Measurements from ENCODE around the gene SMAD3.
A peak's percentile ranks its signal among the peaks of the same experiment; 100 is the strongest.
"Not testable (repeated sequence)": the region's sequence is repeated elsewhere in the genome, so short reads cannot be mapped to it uniquely, and the experiment has no call there.

SMAD3 gene

GRCh38 chr15:67024314-67024997 lies 40.9 kb upstream of the SMAD3 start:
- H3K27ac ChIP-seq (ENCODE audit: low read depth, low read length) = no peak overlapping the region
- peaks cover 28% of the 10 kb centered on the region for H3K4me1 ChIP-seq (ENCODE audit: control insufficient read depth, insufficient read depth, low read length)
- H3K36me3 ChIP-seq (ENCODE audit: control insufficient read depth, insufficient read depth, low read length) = no peaks in the 10 kb centered on the region
- H3K9me3 ChIP-seq (ENCODE audit: control insufficient read depth, insufficient read depth, low read depth, low read length) = no peaks in the 10 kb centered on the region
- no peak overlapping the region for H3K9ac ChIP-seq (ENCODE audit: low read length)
- no peak overlapping the region for H3K4me3 ChIP-seq (ENCODE audit: low read depth, low read length)
- no peaks in the 10 kb centered on the region; the same call in 1 of the 2 replicates for H3K27me3 ChIP-seq (ENCODE audit: control insufficient read depth, insufficient read depth, low read length)

GRCh38 chr15:67024998-67025368 lies 40.4 kb upstream of the SMAD3 start:
- Histone ChIP-seq H3K4me1 (ENCODE audit: control insufficient read depth, insufficient read depth, low read length) (peaks cover 33% of the 10 kb centered on the region), H3K27me3 (ENCODE audit: control insufficient read depth, insufficient read depth, low read length) (no peaks in the 10 kb centered on the region), H3K27ac (ENCODE audit: low read depth, low read length) (no peak overlapping the region), H3K9me3 (ENCODE audit: control insufficient read depth, insufficient read depth, low read depth, low read length) (no peaks in the 10 kb centered on the region), H3K36me3 (ENCODE audit: control insufficient read depth, insufficient read depth, low read length) (no peaks in the 10 kb centered on the region), H3K4me3 (ENCODE audit: low read depth, low read length) (no peak overlapping the region), H3K9ac (ENCODE audit: low read length) (no peak overlapping the region)

- Histone ChIP-seq H3K4me3 (ENCODE audit: low read depth, low read length) (no peak overlapping the region), H3K27me3 (ENCODE audit: control insufficient read depth, insufficient read depth, low read length) (peaks cover 1% of the 10 kb centered on the region; the same call in 1 of the 2 replicates), H3K36me3 (ENCODE audit: control insufficient read depth, insufficient read depth, low read length) (no peaks in the 10 kb centered on the region), H3K9me3 (ENCODE audit: control insufficient read depth, insufficient read depth, low read depth, low read length) (no peaks in the 10 kb centered on the region), H3K4me1 (ENCODE audit: control insufficient read depth, insufficient read depth, low read length) (peaks cover 43% of the 10 kb centered on the region), H3K27ac (ENCODE audit: low read depth, low read length) (no peak overlapping the region), H3K9ac (ENCODE audit: low read length) (no peak overlapping the region)
Observed at GRCh38 chr15:67025719-67026609, 39.4 kb upstream of the SMAD3 start.

- H3K27ac ChIP-seq (ENCODE audit: low read depth, low read length) = no peak overlapping the region
- peaks cover 48% of the 10 kb centered on the region for H3K4me1 ChIP-seq (ENCODE audit: control insufficient read depth, insufficient read depth, low read length)
- H3K36me3 ChIP-seq (ENCODE audit: control insufficient read depth, insufficient read depth, low read length) = no peaks in the 10 kb centered on the region
- no peaks in the 10 kb centered on the region for H3K9me3 ChIP-seq (ENCODE audit: control insufficient read depth, insufficient read depth, low read depth, low read length)
- H3K9ac ChIP-seq (ENCODE audit: low read length) = no peak overlapping the region
- peaks cover 7% of the 10 kb centered on the region; the same call in 1 of the 2 replicates for H3K27me3 ChIP-seq (ENCODE audit: control insufficient read depth, insufficient read depth, low read length)
- H3K4me3 ChIP-seq (ENCODE audit: low read depth, low read length) = no peak overlapping the region
Observed at GRCh38 chr15:67026610-67026967, 38.8 kb upstream of the SMAD3 start.

GRCh38 chr15:67028440-67028839 lies 37.0 kb upstream of the SMAD3 start:
- not testable (repeated sequence) for H3K27ac ChIP-seq (ENCODE audit: low read depth, low read length); H3K9me3 ChIP-seq (ENCODE audit: control insufficient read depth, insufficient read depth, low read depth, low read length); H3K9ac ChIP-seq (ENCODE audit: low read length); H3K36me3 ChIP-seq (ENCODE audit: control insufficient read depth, insufficient read depth, low read length); H3K4me3 ChIP-seq (ENCODE audit: low read depth, low read length)
- peaks cover 56% of the 10 kb centered on the region for H3K4me1 ChIP-seq (ENCODE audit: control insufficient read depth, insufficient read depth, low read length)
- H3K27me3 ChIP-seq (ENCODE audit: control insufficient read depth, insufficient read depth, low read length) = peaks cover 23% of the 10 kb centered on the region

- H3K4me3 ChIP-seq (ENCODE audit: low read depth, low read length) = no peak overlapping the region
- H3K36me3 ChIP-seq (ENCODE audit: control insufficient read depth, insufficient read depth, low read length) = no peaks in the 10 kb centered on the region
- H3K4me1 ChIP-seq (ENCODE audit: control insufficient read depth, insufficient read depth, low read length) = peaks cover 55% of the 10 kb centered on the region
- H3K27me3 ChIP-seq (ENCODE audit: control insufficient read depth, insufficient read depth, low read length) = peaks cover 39% of the 10 kb centered on the region
- no peaks in the 10 kb centered on the region for H3K9me3 ChIP-seq (ENCODE audit: control insufficient read depth, insufficient read depth, low read depth, low read length)
- H3K9ac ChIP-seq (ENCODE audit: low read length) = peak overlapping the region; percentile 42
- H3K27ac ChIP-seq (ENCODE audit: low read depth, low read length) = peak overlapping the region; percentile 70
Observed at GRCh38 chr15:67030036-67030762, 35.2 kb upstream of the SMAD3 start.

GRCh38 chr15:67031331-67031730 lies 34.1 kb upstream of the SMAD3 start:
- Histone ChIP-seq H3K9ac (ENCODE audit: low read length) (peak overlapping the region; percentile 27), H3K27ac (ENCODE audit: low read depth, low read length) (peak overlapping the region; percentile 70; the same call in 1 of the 2 replicates), H3K27me3 (ENCODE audit: control insufficient read depth, insufficient read depth, low read length) (peaks cover 39% of the 10 kb centered on the region), H3K4me3 (ENCODE audit: low read depth, low read length) (no peak overlapping the region), H3K36me3 (ENCODE audit: control insufficient read depth, insufficient read depth, low read length) (no peaks in the 10 kb centered on the region), H3K4me1 (ENCODE audit: control insufficient read depth, insufficient read depth, low read length) (peaks cover 53% of the 10 kb centered on the region), H3K9me3 (ENCODE audit: control insufficient read depth, insufficient read depth, low read depth, low read length) (no peaks in the 10 kb centered on the region)

- Histone ChIP-seq H3K27me3 (ENCODE audit: control insufficient read depth, insufficient read depth, low read length) (peaks cover 39% of the 10 kb centered on the region), H3K4me3 (ENCODE audit: low read depth, low read length) (peak overlapping the region; percentile 49; the same call in 1 of the 2 replicates), H3K4me1 (ENCODE audit: control insufficient read depth, insufficient read depth, low read length) (peaks cover 53% of the 10 kb centered on the region), H3K36me3 (ENCODE audit: control insufficient read depth, insufficient read depth, low read length) (no peaks in the 10 kb centered on the region), H3K9me3 (ENCODE audit: control insufficient read depth, insufficient read depth, low read depth, low read length) (no peaks in the 10 kb centered on the region), H3K9ac (ENCODE audit: low read length) (no peak overlapping the region), H3K27ac (ENCODE audit: low read depth, low read length) (no peak overlapping the region)
Observed at GRCh38 chr15:67032608-67033007, 32.8 kb upstream of the SMAD3 start.

- H3K9me3 ChIP-seq (ENCODE audit: control insufficient read depth, insufficient read depth, low read depth, low read length) = no peaks in the 10 kb centered on the region
- peaks cover 39% of the 10 kb centered on the region for H3K27me3 ChIP-seq (ENCODE audit: control insufficient read depth, insufficient read depth, low read length)
- H3K4me3 ChIP-seq (ENCODE audit: low read depth, low read length) = peak overlapping the region; percentile 49
- H3K27ac ChIP-seq (ENCODE audit: low read depth, low read length) = no peak overlapping the region; the same call in 1 of the 2 replicates
- H3K36me3 ChIP-seq (ENCODE audit: control insufficient read depth, insufficient read depth, low read length) = no peaks in the 10 kb centered on the region
- peak overlapping the region; percentile 55 for H3K9ac ChIP-seq (ENCODE audit: low read length)
- peaks cover 50% of the 10 kb centered on the region for H3K4me1 ChIP-seq (ENCODE audit: control insufficient read depth, insufficient read depth, low read length)
Observed at GRCh38 chr15:67033012-67033411, 32.4 kb upstream of the SMAD3 start.

GRCh38 chr15:67033571-67034044 lies 31.8 kb upstream of the SMAD3 start:
- H3K4me1 ChIP-seq (ENCODE audit: control insufficient read depth, insufficient read depth, low read length) = peaks cover 56% of the 10 kb centered on the region
- H3K27ac ChIP-seq (ENCODE audit: low read depth, low read length) = no peak overlapping the region; the same call in 1 of the 2 replicates
- no peaks in the 10 kb centered on the region for H3K36me3 ChIP-seq (ENCODE audit: control insufficient read depth, insufficient read depth, low read length)
- peaks cover 39% of the 10 kb centered on the region for H3K27me3 ChIP-seq (ENCODE audit: control insufficient read depth, insufficient read depth, low read length)
- H3K4me3 ChIP-seq (ENCODE audit: low read depth, low read length) = peak overlapping the region; percentile 49
- no peaks in the 10 kb centered on the region for H3K9me3 ChIP-seq (ENCODE audit: control insufficient read depth, insufficient read depth, low read depth, low read length)
- peak overlapping the region; percentile 55 for H3K9ac ChIP-seq (ENCODE audit: low read length)

Data from HUES6 (cell line).